ENCODE measurements around the gene PTPRK. TPM values are rescaled to one million over a fixed set of nuclear protein-coding genes. Genes with fewer than 3 reads are reported as not detected.

The PTPRK gene
- total RNA-seq, 1 donor from 2014 or later = 117 TPM

- DNase-seq (ENCODE audit: low read depth) = no peak
- peaks cover 1% of the 10 kb centered on the region for H3K36me3 ChIP-seq (ENCODE audit: control insufficient read depth, insufficient read depth, low read length)
- no peak overlapping the region for H3K4me3 ChIP-seq (ENCODE audit: low read depth, low read length)
These were observed 457.4 kb downstream of the PTPRK start for GRCh38 chr6:128062882-128063603.

GRCh38 chr6:128057946-128058345, 462.5 kb downstream of the PTPRK start:
- DNase-seq (ENCODE audit: low read depth) = no peak
- no peaks in the 10 kb centered on the region for H3K36me3 ChIP-seq (ENCODE audit: control insufficient read depth, insufficient read depth, low read length)
- TF ChIP-seq CTCF (IDR thresholded peaks at IDR 0.05; ENCODE audit: insufficient read depth, low read length, poor library complexity, severe bottlenecking) = no peak
- no peak overlapping the region for H3K4me3 ChIP-seq (ENCODE audit: low read depth, low read length)
- no peaks in the 10 kb centered on the region for H3K27me3 ChIP-seq (ENCODE audit: control insufficient read depth, insufficient read depth, low read length)

More at GRCh38 chr6:128062882-128063603, 457.4 kb downstream of the PTPRK start:
- TF ChIP-seq CTCF (IDR thresholded peaks at IDR 0.05; ENCODE audit: insufficient read depth, low read length, poor library complexity, severe bottlenecking) = no peak
- H3K27me3 ChIP-seq (ENCODE audit: control insufficient read depth, insufficient read depth, low read length) = no peaks in the 10 kb centered on the region

- no peaks in the 10 kb centered on the region for H3K36me3 ChIP-seq (ENCODE audit: control insufficient read depth, insufficient read depth, low read length)
- no peaks in the 10 kb centered on the region for H3K27me3 ChIP-seq (ENCODE audit: control insufficient read depth, insufficient read depth, low read length)
- TF ChIP-seq CTCF (IDR thresholded peaks at IDR 0.05; ENCODE audit: insufficient read depth, low read length, poor library complexity, severe bottlenecking) = no peak
- DNase-seq (ENCODE audit: low read depth) = no peak
- H3K4me3 ChIP-seq (ENCODE audit: low read depth, low read length) = no peak overlapping the region
These were observed 462.9 kb downstream of the PTPRK start for GRCh38 chr6:128057541-128057940.

- Histone ChIP-seq H3K27me3 (ENCODE audit: control insufficient read depth, insufficient read depth, low read length) (no peaks in the 10 kb centered on the region), H3K4me3 (ENCODE audit: low read depth, low read length) (no peak overlapping the region), H3K36me3 (ENCODE audit: control insufficient read depth, insufficient read depth, low read length) (no peaks in the 10 kb centered on the region)
- DNase-seq (ENCODE audit: low read depth) = no peak
- no peak for TF ChIP-seq CTCF (IDR thresholded peaks at IDR 0.05; ENCODE audit: insufficient read depth, low read length, poor library complexity, severe bottlenecking)
These were observed 467.3 kb downstream of the PTPRK start for GRCh38 chr6:128053109-128053508.

GRCh38 chr6:128047989-128048388, 472.4 kb downstream of the PTPRK start:
- Histone ChIP-seq H3K4me3 (ENCODE audit: low read depth, low read length) (no peak overlapping the region), H3K27me3 (ENCODE audit: control insufficient read depth, insufficient read depth, low read length) (no peaks in the 10 kb centered on the region), H3K36me3 (ENCODE audit: control insufficient read depth, insufficient read depth, low read length) (no peaks in the 10 kb centered on the region)
- no peak for DNase-seq (ENCODE audit: low read depth)
- TF ChIP-seq CTCF (IDR thresholded peaks at IDR 0.05; ENCODE audit: insufficient read depth, low read length, poor library complexity, severe bottlenecking) = no peak

GRCh38 chr6:128046033-128046432, 474.4 kb downstream of the PTPRK start:
- H3K27me3 ChIP-seq (ENCODE audit: control insufficient read depth, insufficient read depth, low read length) = no peaks in the 10 kb centered on the region
- no peak for TF ChIP-seq CTCF (IDR thresholded peaks at IDR 0.05; ENCODE audit: insufficient read depth, low read length, poor library complexity, severe bottlenecking)
- no peaks in the 10 kb centered on the region for H3K36me3 ChIP-seq (ENCODE audit: control insufficient read depth, insufficient read depth, low read length)
- no peak for DNase-seq (ENCODE audit: low read depth)
- H3K4me3 ChIP-seq (ENCODE audit: low read depth, low read length) = no peak overlapping the region
